GM12874 (cell line): ENCODE results near the gene CBX1.

Experiments used
- TF ChIP-seq, protein P1 (sequence below): IDR thresholded peaks from 2 replicates; pipeline ENCODE4 v1.5.1; 2011; ENCODE audit warnings: low read depth, mild to moderate bottlenecking, control low read depth, low read length, moderate library complexity; ENCODE audit not compliant: insufficient read depth

Gene CBX1

GRCh38 chr17:48144231-48144630 is 43.0 kb upstream of the CBX1 start:
- TF ChIP-seq, protein P1, sequence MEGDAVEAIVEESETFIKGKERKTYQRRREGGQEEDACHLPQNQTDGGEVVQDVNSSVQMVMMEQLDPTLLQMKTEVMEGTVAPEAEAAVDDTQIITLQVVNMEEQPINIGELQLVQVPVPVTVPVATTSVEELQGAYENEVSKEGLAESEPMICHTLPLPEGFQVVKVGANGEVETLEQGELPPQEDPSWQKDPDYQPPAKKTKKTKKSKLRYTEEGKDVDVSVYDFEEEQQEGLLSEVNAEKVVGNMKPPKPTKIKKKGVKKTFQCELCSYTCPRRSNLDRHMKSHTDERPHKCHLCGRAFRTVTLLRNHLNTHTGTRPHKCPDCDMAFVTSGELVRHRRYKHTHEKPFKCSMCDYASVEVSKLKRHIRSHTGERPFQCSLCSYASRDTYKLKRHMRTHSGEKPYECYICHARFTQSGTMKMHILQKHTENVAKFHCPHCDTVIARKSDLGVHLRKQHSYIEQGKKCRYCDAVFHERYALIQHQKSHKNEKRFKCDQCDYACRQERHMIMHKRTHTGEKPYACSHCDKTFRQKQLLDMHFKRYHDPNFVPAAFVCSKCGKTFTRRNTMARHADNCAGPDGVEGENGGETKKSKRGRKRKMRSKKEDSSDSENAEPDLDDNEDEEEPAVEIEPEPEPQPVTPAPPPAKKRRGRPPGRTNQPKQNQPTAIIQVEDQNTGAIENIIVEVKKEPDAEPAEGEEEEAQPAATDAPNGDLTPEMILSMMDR, result no peak

DNA sequence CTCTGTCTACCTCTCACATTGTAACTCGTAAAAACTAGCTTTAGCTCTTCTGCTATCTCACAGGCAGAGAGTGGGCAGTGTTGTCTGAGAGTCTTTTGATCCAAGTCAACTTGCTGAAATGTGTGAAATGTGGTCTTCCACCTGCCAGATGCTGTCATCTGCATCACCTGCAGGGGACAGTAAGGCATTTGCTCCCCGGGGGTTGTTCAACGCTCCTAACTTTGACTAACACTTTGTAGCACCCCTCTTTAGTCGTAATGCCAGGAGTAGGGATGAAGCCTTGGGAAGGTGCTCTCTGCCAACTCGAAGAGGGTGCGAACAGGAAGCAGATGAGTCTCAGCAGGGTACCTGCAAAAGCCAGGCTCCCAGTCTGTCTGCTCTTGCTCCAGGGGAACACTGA is 42.4 kb upstream of the CBX1 start:
- TF ChIP-seq, protein P1, result no peak

DNA sequence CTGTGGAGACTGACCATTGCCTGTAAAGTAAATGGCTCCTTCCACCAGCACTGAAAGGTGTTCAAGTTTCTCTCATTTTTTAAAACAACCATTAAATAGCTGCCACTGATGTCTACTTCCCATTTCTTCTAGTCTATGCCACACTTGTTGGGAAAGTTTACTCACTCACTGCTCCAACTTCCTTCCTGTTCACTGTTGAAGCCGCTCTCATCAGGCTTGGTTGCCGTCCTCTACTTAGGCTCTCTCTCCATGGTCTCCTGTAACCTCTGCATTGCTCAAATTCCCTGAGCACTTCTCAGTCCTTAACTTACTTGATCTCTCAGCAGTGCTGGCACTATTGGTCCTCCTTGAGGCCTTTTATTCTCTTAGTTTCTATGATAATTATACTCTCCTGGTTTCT is 38.7 kb upstream of the CBX1 start:
- TF ChIP-seq, protein P1, result no peak

GRCh38 chr17:48137656-48138055 is 36.4 kb upstream of the CBX1 start:
- TF ChIP-seq, protein P1, result no peak

DNA sequence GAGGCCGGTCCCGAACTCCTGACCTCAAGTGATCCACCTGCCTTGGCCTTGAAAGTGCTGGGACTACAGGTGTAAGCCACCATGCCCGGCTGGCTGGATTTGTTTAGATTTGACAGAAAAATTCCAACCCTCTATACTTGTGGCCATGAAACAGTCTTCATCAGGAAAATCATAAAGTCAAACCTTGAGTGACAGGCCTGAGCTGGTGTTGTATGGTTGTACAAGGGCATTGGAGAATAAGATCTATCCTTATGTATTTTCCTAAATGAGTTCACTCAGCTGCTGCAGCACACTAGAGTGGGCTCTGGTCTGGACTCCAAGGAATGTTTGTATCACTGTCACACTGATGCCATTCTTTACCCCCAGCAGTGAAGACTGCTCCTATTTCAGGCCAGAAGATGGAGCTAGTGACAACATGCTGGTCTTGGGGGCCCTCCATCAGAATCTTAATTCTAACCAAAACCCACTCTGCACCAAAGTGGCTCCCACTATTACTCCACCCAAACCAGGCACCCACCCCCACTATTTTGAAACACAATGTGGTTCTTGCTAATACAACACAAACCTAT is 33.7 kb upstream of the CBX1 start:
- TF ChIP-seq, protein P1, result peak; percentile 26; the same call in 1 of the 2 replicates

GRCh38 chr17:48132385-48132784 is 31.1 kb upstream of the CBX1 start:
- TF ChIP-seq, protein P1, result no peak

GRCh38 chr17:48131216-48131824 is 30.0 kb upstream of the CBX1 start:
- TF ChIP-seq, protein P1, result peak; percentile 72
